GM12878 (cell line): ENCODE data around the gene PERM1. TPM values are rescaled to one million over a fixed set of nuclear protein-coding genes. Genes with fewer than 3 reads are reported as not detected.
A peak's percentile ranks its signal among the peaks of the same experiment; 100 is the strongest.

Experiments
- ATAC-seq: fragments of 200-7000 bp; cut with Tn5 transposase; 3 replicates; pipeline ENCODE4 v1.9.1; 2020; ENCODE audit warnings: mild to moderate bottlenecking, moderate library complexity
- BruUV-seq: library from RNA; stranded (reverse); fragments of 400-500 nt; replicated peaks from 2 replicates; lab custom pipeline; 2021; lab: Mats Ljungman, UMichigan
- CTCF ChIA-PET: fragments of 300-600 bp; sonication (Branson Sonifier 250); formaldehyde crosslinking; extraction: SDS; loops from one replicate; lab custom pipeline; 2021; ENCODE audit warnings: inconsistent platforms; lab: Yijun Ruan, JAX
- POLR2A ChIA-PET: fragments of 350-600 bp; formaldehyde crosslinking; extraction: SDS; loops from one replicate; lab custom pipeline; 2021; ENCODE audit warnings: inconsistent platforms; lab: Charles Lee
- RAD21 ChIA-PET: fragments of 300-600 bp; sonication (Branson Sonifier 250); formaldehyde crosslinking; loops from one replicate; lab custom pipeline; 2023; ENCODE audit warnings: antibody characterized with exemption; ENCODE audit not compliant: unreplicated experiment; lab: Charles Lee
- SMC1A ChIA-PET: fragments of 300-600 bp; sonication (Branson Sonifier 250); formaldehyde crosslinking; loops from one replicate; lab custom pipeline; 2023; ENCODE audit not compliant: unreplicated experiment, uncharacterized antibody; lab: Charles Lee
- DNase-seq: peaks from one replicate; pipeline ENCODE4 v3.0.0-alpha.2; 2011; ENCODE audit warnings: low read depth, low spot score
- FAIRE-seq: peaks from 3 replicates; lab custom pipeline; 2011; peaks lifted over from hg19 to GRCh38; lab: Jason Lieb, UNC
- H2AFZ ChIP-seq: 2 replicates; pipeline ENCODE4 v1.6.0; 2011; ENCODE audit warnings: low read depth, low read length, control low read depth; ENCODE audit not compliant: control insufficient read depth
- H3K27ac ChIP-seq: 2 replicates; pipeline ENCODE4 v1.5.1; 2011; ENCODE audit warnings: control low read depth; ENCODE audit not compliant: control insufficient read depth, insufficient read depth
- H3K27me3 ChIP-seq, 2 experiments: replicated peaks in 1 of 2; 2 replicates each; pipeline versions ENCODE4 v1.6.0 to v1.6.1; 2011; ENCODE audit warnings: low read length in 1 of 2; ENCODE audit not compliant: control insufficient read depth in 2 of 2, insufficient read depth in 2 of 2
- H3K36me3 ChIP-seq, 2 experiments: 2 replicates each; pipeline ENCODE4 v1.5.1; 2011; ENCODE audit warnings: low read length in 1 of 2; ENCODE audit not compliant: control insufficient read depth in 2 of 2, insufficient read depth in 2 of 2
- H3K4me1 ChIP-seq: 2 replicates; pipeline ENCODE4 v1.6.1; 2011; ENCODE audit warnings: mild to moderate bottlenecking, low read length, moderate library complexity, mixed read lengths; ENCODE audit not compliant: control insufficient read depth, insufficient read depth
- H3K4me2 ChIP-seq: 2 replicates; pipeline ENCODE4 v1.6.0; 2011; ENCODE audit warnings: control low read depth; ENCODE audit not compliant: control insufficient read depth, insufficient read depth
- H3K4me3 ChIP-seq: fragments of 200-600 bp; sonication (generic); 2 replicates; pipeline ENCODE4 v1.5.1; 2016
- H3K79me2 ChIP-seq: 2 replicates; pipeline ENCODE4 v1.6.0; 2011; ENCODE audit warnings: low read length; ENCODE audit not compliant: control insufficient read depth, insufficient read depth
- H3K9ac ChIP-seq: 2 replicates; pipeline ENCODE4 v1.8.0; 2011; ENCODE audit warnings: low read length, control low read depth, mixed read lengths; ENCODE audit not compliant: control insufficient read depth, insufficient read depth
- H3K9me3 ChIP-seq: replicated peaks from 3 replicates; pipeline ENCODE4 v1.5.1; 2011; ENCODE audit warnings: mild to moderate bottlenecking, low read length; ENCODE audit not compliant: control insufficient read depth, insufficient read depth
- H4K20me1 ChIP-seq: 2 replicates; pipeline ENCODE4 v1.6.0; 2011; ENCODE audit not compliant: control insufficient read depth, insufficient read depth
- NRF1 ChIP-seq: conservative IDR thresholded peaks from 2 replicates; pipeline ENCODE4 v1.6.1; 2011; ENCODE audit warnings: mild to moderate bottlenecking, low read depth, low read length, improper control_type of control experiment
- RAD21 ChIP-seq: IDR thresholded peaks from 2 replicates; pipeline ENCODE4 v1.6.1; 2011; ENCODE audit warnings: mild to moderate bottlenecking, low read depth, low read length, moderate library complexity; ENCODE audit not compliant: insufficient read depth
- SMC3 ChIP-seq: IDR thresholded peaks from 2 replicates; pipeline ENCODE4 v1.6.1; 2011; ENCODE audit warnings: low read length, improper control_type of control experiment, borderline replicate concordance
- WGBS: methylation state at CpG from one replicate; pipeline ENCODE4 v1.1.6; 2016; ENCODE audit warnings: low lambda C conversion rate; ENCODE audit not compliant: insufficient replicate concordance, insufficient coverage; ENCODE audit errors: missing lambda C conversion rate; 5-methylcytosine and 5-hydroxymethylcytosine counted together
- in situ Hi-C: fragments of 300-500 bp; cut with MboI; formaldehyde crosslinking; loops from 9 replicates; pipeline ENCODE4 v1.14.3; 2018; ENCODE audit warnings: mixed read lengths
- intact Hi-C: fragments of 100-400 bp; cut with micrococcal nuclease; formaldehyde crosslinking; loops from one replicate; pipeline ENCODE4 v1.14.2; 2022; ENCODE audit not compliant: unreplicated experiment
- polyA plus RNA-seq, 11 experiments: library from polyadenylated mRNA; depleted of rRNA in 4 of 11; unstranded in 6 of 11; stranded (reverse) in 5 of 11; fragments of >200 nt; fragmentation: Nextera tagmentation in 4 of 11; fragmentation: Illumina TruSeq in 1 of 11; extraction: Ambion mirVana in 4 of 11; extraction: Trizol in 1 of 11; gene quantifications; 1 replicate in 1 of 11; 2 replicates in 10 of 11; pipeline versions ENCODE4 v1.2.1 to v1.2.3, GENCODE V29; 2011 to 2016; ENCODE audit warnings: inconsistent platforms in 2 of 11, missing spikeins in 2 of 11, low read depth in 1 of 11
- total RNA-seq, 4 experiments: library from RNA; depleted of rRNA in 3 of 4; stranded (reverse); fragments of >200 nt in 3 of 4; fragmentation: Illumina TruSeq in 1 of 4; extraction: Trizol in 1 of 4; gene quantifications; 2 replicates each; pipeline versions ENCODE4 v1.2.1 to v1.2.3, GENCODE V29; 2013 to 2021
- TF ChIP-seq, protein P1 (sequence below), 3 experiments: IDR thresholded peaks in 2 of 3; conservative IDR thresholded peaks in 1 of 3; 2 replicates each; pipeline ENCODE4 v1.5.1; 2011; ENCODE audit warnings: low read depth in 3 of 3, low read length in 3 of 3, mild to moderate bottlenecking in 3 of 3, control low read depth in 2 of 3, moderate library complexity in 2 of 3, inconsistent platforms in 1 of 3, mixed read lengths in 1 of 3; ENCODE audit not compliant: control insufficient read depth in 2 of 3, insufficient read depth in 1 of 3; ENCODE audit errors: extremely low read depth in 1 of 3

The PERM1 gene
- total and polyA plus RNA-seq, 10 of the 15 experiments (the other 5 are each of a cell fraction or from before 2014, with no cell fraction given), result not detected

- FAIRE-seq (no peak), DNase-seq (no peak), ATAC-seq (peak; percentile 68)
- Histone ChIP-seq H3K9ac (no peak overlapping the region), H3K4me3 (no peak overlapping the region), H3K9me3 (no peaks in the 10 kb centered on the region), H3K4me2 (no peak overlapping the region), H4K20me1 (no peaks in the 10 kb centered on the region), H3K4me1 (peaks cover 7% of the 10 kb centered on the region; the same call in 1 of the 2 replicates), H2AFZ (no peak overlapping the region), H3K36me3 (no peaks in the 10 kb centered on the region), H3K27ac (no peak overlapping the region), H3K79me2 (no peaks in the 10 kb centered on the region), H3K27me3 (peaks cover 8% of the 10 kb centered on the region in 2 experiments)
- SMC1A ChIA-PET, result interaction anchor here (1.0 kb wide), 1 partner anchor 32 kb away, joined by 3 read pairs; no protein-coding TSS in a partner anchor
- RAD21 ChIA-PET, result interaction anchor here (1.3 to 4.1 kb wide), 2 partner anchors 33 to 36 kb away, joined by 4 to 20 read pairs; no protein-coding TSS in a partner anchor
- intact Hi-C loops, result no loop called here
- 31% methylated on average over 15 of the region's 15 CpGs for WGBS
- TF ChIP-seq, protein P1, sequence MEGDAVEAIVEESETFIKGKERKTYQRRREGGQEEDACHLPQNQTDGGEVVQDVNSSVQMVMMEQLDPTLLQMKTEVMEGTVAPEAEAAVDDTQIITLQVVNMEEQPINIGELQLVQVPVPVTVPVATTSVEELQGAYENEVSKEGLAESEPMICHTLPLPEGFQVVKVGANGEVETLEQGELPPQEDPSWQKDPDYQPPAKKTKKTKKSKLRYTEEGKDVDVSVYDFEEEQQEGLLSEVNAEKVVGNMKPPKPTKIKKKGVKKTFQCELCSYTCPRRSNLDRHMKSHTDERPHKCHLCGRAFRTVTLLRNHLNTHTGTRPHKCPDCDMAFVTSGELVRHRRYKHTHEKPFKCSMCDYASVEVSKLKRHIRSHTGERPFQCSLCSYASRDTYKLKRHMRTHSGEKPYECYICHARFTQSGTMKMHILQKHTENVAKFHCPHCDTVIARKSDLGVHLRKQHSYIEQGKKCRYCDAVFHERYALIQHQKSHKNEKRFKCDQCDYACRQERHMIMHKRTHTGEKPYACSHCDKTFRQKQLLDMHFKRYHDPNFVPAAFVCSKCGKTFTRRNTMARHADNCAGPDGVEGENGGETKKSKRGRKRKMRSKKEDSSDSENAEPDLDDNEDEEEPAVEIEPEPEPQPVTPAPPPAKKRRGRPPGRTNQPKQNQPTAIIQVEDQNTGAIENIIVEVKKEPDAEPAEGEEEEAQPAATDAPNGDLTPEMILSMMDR (IDR thresholded peaks at IDR 0.05 in 2 of 3, conservative IDR thresholded peaks at IDR 0.05 in 1 of 3; ENCODE audit: control insufficient read depth in 2 of 3, extremely low read depth in 1 of 3, insufficient read depth in 1 of 3, low read depth in 3 of 3, low read length in 3 of 3), result peak; percentile 19 to 52 (median 49); a peak in 4 of 6 replicates
- TF ChIP-seq RAD21 (peak; percentile 38; the same call in 1 of the 2 replicates), NRF1 (no peak), SMC3 (peak; percentile 44; the same call in 1 of the 2 replicates)
- BruUV-seq, result no TSS peak
- POLR2A ChIA-PET, result interaction anchor here (1.5 kb wide), 1 partner anchor 33 kb away, joined by 4 read pairs; no protein-coding TSS in a partner anchor
- CTCF ChIA-PET, result interaction anchor here (1.9 kb wide), 1 partner anchor 33 kb away, joined by 16 read pairs; no protein-coding TSS in a partner anchor
- in situ Hi-C loops, result loop anchor here (10.0 kb wide), 1 partner anchor 63 kb away; no protein-coding TSS in a partner anchor
Observed at GRCh38 chr1:938088-938683, 43.7 kb downstream of the PERM1 start.
